BLaER1 (cell line): Measurements from ENCODE around the gene OLFML1.

Source experiments
- H3K27ac ChIP-seq: shearing (Covaris generic); formaldehyde crosslinking; 2 replicates; pipeline ENCODE4 v1.8.1; 2022
- H3K27me3 ChIP-seq: shearing (Covaris generic); formaldehyde crosslinking; 2 replicates; pipeline ENCODE4 v1.8.1; 2022
- H3K36me3 ChIP-seq: shearing (Covaris generic); formaldehyde crosslinking; 2 replicates; pipeline ENCODE4 v1.8.1; 2022
- H3K4me1 ChIP-seq: shearing (Covaris generic); formaldehyde crosslinking; 2 replicates; pipeline ENCODE4 v1.8.1; 2022
- H3K4me2 ChIP-seq: shearing (Covaris generic); formaldehyde crosslinking; 2 replicates; pipeline ENCODE4 v1.8.1; 2022
- H3K4me3 ChIP-seq: shearing (Covaris generic); formaldehyde crosslinking; 2 replicates; pipeline ENCODE4 v1.8.1; 2022
- H3K9ac ChIP-seq: shearing (Covaris generic); formaldehyde crosslinking; 2 replicates; pipeline ENCODE4 v1.8.1; 2022
- H3K9me3 ChIP-seq: shearing (Covaris generic); formaldehyde crosslinking; 2 replicates; pipeline ENCODE4 v1.8.1; 2022
- H4K20me1 ChIP-seq: shearing (Covaris generic); formaldehyde crosslinking; 2 replicates; pipeline ENCODE4 v1.8.1; 2022
- Cebpa-rat ChIP-seq: shearing (Covaris generic); IDR thresholded peaks from 2 replicates; pipeline ENCODE4 v1.8.1; 2022

OLFML1 gene

DNA sequence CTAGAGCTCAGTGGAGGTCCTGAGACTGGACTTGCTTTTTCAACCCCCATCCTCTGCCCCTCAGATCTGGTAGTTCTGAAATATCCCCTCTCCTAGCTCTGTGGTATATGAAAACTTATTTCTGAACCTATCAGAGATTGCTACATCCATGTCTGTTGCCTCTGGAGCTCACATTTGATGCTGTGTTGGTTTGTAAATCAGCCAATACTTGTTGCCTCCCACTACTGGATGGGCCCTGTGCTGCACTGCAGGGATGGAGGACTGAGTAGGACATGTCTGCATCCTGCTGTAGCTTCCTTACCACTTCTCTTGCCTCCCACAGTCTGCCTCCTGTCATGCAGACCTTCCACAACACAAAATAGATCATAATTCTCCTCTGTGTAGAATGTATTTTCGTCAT lies 5.2 kb downstream of the OLFML1 start:
- no peak overlapping the region for H3K4me2 ChIP-seq
- H3K27ac ChIP-seq: no peak overlapping the region
- no peak overlapping the region for H3K9ac ChIP-seq
- no peaks in the 10 kb centered on the region for H3K9me3 ChIP-seq
- H4K20me1 ChIP-seq: no peaks in the 10 kb centered on the region
- no peak for TF ChIP-seq Cebpa-rat
- no peak overlapping the region for H3K4me3 ChIP-seq
- H3K4me1 ChIP-seq: peaks cover 1% of the 10 kb centered on the region; the same call in 1 of the 2 replicates
- H3K27me3 ChIP-seq: no peaks in the 10 kb centered on the region
- no peaks in the 10 kb centered on the region for H3K36me3 ChIP-seq

DNA sequence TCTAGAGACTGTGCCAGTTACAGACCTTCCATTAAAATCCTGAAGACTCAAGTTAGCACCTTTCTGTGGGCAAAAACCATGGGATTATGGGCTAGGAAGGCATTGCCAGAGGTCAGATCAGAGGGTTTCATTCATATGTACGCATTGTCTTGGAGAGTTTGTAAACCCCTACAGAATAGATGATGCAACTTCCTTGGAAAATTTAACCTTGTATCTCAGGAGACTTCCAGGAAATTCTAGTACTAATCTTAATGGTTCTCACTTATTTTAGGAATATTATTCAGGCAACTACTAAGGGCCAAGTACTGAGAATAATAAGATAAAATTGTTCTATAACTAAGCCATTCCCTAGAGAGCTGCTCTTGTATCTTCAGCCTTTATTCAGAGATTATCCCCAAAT lies 6.9 kb downstream of the OLFML1 start:
- H3K4me1 ChIP-seq: peaks cover 10% of the 10 kb centered on the region; the same call in 1 of the 2 replicates

DNA sequence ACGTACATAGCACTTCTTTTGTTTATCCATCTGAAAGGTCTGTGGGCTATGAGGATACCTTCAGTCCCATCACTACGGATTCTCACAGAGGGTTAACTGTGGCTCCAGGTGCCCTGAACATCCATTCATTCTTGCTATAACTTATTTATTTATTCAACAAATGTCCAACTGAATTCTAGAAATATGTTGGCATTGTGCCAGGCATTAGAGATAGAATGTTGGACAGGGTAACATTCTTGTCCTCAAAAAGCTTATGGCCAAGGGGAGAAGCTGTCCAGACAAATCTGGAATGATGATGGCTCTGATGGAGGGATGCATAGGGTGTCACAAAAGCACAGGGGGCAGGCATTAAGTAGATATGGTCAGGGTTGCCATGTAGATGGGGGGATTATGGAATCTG lies 8.4 kb downstream of the OLFML1 start:
- Histone ChIP-seq H3K4me1 (peaks cover 10% of the 10 kb centered on the region; the same call in 1 of the 2 replicates), H3K36me3 (no peaks in the 10 kb centered on the region), H4K20me1 (no peaks in the 10 kb centered on the region), H3K4me3 (no peak overlapping the region), H3K27ac (no peak overlapping the region), H3K4me2 (no peak overlapping the region), H3K27me3 (no peaks in the 10 kb centered on the region), H3K9me3 (no peaks in the 10 kb centered on the region), H3K9ac (no peak overlapping the region)
- no peak for TF ChIP-seq Cebpa-rat

More for the DNA sequence above, 6.9 kb downstream of the OLFML1 start:
- TF ChIP-seq Cebpa-rat: no peak
- Histone ChIP-seq H3K27me3 (no peaks in the 10 kb centered on the region), H3K4me3 (no peak overlapping the region), H3K36me3 (no peaks in the 10 kb centered on the region), H3K4me2 (no peak overlapping the region), H3K9ac (no peak overlapping the region), H4K20me1 (no peaks in the 10 kb centered on the region), H3K27ac (no peak overlapping the region), H3K9me3 (no peaks in the 10 kb centered on the region)

DNA sequence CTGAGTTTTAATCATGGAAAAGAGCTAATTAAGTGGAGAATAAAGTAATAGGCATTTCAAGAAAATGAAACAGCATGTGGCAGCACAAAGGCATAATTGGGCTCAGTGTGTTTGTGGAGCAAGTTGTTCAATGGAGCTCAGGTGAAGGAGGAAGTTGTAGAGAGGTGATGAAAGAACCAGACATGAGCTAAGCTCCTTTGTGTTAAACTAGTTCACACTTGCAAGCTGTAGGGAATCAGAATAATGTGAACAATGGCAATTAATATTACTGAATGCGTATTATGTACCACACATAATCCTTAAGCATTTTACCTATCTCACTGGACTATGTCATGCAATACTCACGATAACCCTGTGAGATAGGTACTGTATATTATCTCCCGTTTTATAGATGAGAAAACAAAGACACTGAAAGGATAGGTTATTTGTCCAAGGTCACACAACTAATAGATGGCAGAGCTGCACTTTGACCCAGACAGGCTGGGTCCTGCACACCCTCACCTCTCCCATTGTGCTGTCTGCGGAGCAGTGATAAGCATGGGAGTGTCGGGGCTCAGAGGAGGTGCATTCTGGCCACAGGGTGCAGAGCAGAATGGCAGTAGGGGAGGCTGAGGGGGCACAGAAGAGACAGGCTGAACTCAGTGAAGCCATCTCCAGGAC lies 8.9 kb downstream of the OLFML1 start:
- no peak for TF ChIP-seq Cebpa-rat
- Histone ChIP-seq H4K20me1 (no peaks in the 10 kb centered on the region), H3K27ac (no peak overlapping the region), H3K4me1 (peaks cover 10% of the 10 kb centered on the region; the same call in 1 of the 2 replicates), H3K4me2 (no peak overlapping the region), H3K27me3 (no peaks in the 10 kb centered on the region), H3K36me3 (no peaks in the 10 kb centered on the region), H3K9ac (no peak overlapping the region), H3K9me3 (no peaks in the 10 kb centered on the region), H3K4me3 (no peak overlapping the region)

DNA sequence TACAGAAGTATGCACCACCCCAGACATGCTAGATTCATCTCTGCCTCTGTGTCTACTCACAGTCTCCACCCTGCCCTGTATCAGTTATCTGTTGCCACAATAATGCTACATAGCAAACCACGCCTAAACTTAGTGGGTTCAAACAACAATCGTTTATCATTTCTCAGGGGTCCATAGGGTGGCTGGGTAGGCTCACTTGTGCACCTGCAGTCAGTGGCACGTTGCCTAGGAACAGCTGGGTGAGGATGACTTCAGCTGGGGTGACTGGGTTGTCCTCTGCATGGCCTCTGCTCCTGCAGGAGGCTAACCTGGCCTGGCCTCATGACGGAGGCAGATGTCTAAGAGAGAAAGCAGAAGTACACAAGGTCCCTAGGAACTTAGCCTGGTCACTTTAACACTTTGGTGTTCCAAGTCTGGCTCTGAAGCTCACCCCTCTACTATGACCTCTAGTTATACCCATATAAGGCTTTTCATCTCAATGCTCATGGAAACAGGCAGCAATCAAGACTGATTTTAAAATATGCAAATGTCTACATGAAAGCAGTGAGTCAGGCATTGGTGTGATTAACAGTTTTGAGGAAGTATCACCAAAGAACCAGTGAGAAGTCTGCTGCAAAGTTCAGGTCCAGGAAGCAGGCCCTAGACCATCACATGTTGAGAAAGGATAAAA lies 10.7 kb downstream of the OLFML1 start:
- no peak overlapping the region for H3K4me3 ChIP-seq
- peaks cover 10% of the 10 kb centered on the region; the same call in 1 of the 2 replicates for H3K4me1 ChIP-seq
- H3K9ac ChIP-seq: no peak overlapping the region
- H3K9me3 ChIP-seq: no peaks in the 10 kb centered on the region
- no peaks in the 10 kb centered on the region for H3K36me3 ChIP-seq
- H3K27me3 ChIP-seq: no peaks in the 10 kb centered on the region
- no peaks in the 10 kb centered on the region for H4K20me1 ChIP-seq
- TF ChIP-seq Cebpa-rat: no peak
- no peak overlapping the region for H3K4me2 ChIP-seq
- no peak overlapping the region for H3K27ac ChIP-seq

DNA sequence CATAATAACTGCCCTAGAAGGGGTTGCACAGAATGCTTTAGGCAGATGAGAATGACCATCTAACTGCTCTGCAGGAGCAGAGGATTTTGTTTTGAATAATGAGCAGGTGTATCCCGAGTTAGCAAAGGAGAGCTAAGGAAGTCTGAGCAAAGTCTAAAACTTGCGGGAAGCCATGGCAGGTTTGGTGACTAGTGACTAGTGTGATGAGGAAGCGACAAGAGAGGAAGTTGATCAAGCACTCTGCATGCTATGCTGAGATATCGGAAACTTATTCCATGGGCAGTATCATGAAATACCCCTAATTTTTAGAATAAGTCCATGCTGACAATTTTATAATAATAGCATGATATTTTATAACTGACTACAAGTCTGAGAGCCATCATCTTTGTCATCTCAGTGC lies 12.9 kb downstream of the OLFML1 start:
- Histone ChIP-seq H3K36me3 (no peaks in the 10 kb centered on the region), H3K4me3 (no peak overlapping the region), H3K27me3 (no peaks in the 10 kb centered on the region), H3K9ac (no peak overlapping the region), H3K9me3 (no peaks in the 10 kb centered on the region), H3K4me1 (peaks cover 10% of the 10 kb centered on the region; the same call in 1 of the 2 replicates), H3K4me2 (no peak overlapping the region), H4K20me1 (no peaks in the 10 kb centered on the region), H3K27ac (no peak overlapping the region)
- no peak for TF ChIP-seq Cebpa-rat

DNA sequence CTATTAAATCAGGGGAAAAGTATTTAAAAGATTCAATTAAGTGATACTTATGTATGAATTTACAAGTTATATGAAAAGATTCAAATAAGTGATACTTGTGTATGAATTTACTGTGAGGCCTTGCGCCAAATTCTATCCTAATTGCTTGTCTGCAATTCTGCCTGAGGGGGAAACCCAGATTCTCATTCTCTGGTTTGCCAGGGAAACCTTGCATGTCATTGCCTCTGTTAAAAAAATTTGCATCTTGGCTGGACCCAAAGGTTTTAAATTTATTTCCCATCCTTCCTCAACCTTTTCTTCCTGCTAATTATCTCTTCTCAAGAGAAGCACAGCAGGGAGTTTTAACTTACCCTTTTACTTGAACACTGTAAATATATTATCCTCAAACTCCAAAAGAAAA lies 13.8 kb downstream of the OLFML1 start:
- no peaks in the 10 kb centered on the region for H3K9me3 ChIP-seq
- no peak overlapping the region for H3K4me3 ChIP-seq
- H3K27ac ChIP-seq: no peak overlapping the region
- TF ChIP-seq Cebpa-rat: no peak
- H3K36me3 ChIP-seq: no peaks in the 10 kb centered on the region
- H3K4me1 ChIP-seq: peaks cover 10% of the 10 kb centered on the region; the same call in 1 of the 2 replicates
- no peaks in the 10 kb centered on the region for H4K20me1 ChIP-seq
- no peaks in the 10 kb centered on the region for H3K27me3 ChIP-seq
- H3K9ac ChIP-seq: no peak overlapping the region
- H3K4me2 ChIP-seq: no peak overlapping the region

DNA sequence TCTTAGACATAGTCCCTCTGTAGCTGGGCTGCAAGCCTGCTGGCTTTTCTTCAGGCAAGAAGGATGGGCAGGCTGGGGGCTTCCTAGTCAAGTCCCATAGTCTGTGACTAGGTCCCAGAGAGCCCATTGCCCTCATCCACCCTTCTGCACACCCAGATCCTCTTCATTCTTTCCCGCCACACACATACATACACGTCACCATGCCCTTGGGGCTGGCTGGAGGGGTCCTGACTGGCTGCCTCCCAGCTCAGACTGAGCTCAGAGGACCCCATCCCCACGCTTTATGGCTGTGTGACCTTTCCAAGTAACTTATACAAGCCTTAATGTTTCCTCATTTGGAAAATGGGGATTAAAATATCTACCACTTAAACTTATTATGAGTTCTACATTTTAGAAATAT lies 14.9 kb downstream of the OLFML1 start:
- H3K9me3 ChIP-seq: no peaks in the 10 kb centered on the region
- no peak overlapping the region for H3K4me2 ChIP-seq
- H3K36me3 ChIP-seq: no peaks in the 10 kb centered on the region
- H3K27ac ChIP-seq: no peak overlapping the region
- no peak overlapping the region for H3K4me3 ChIP-seq
- no peak for TF ChIP-seq Cebpa-rat
- H3K4me1 ChIP-seq: peaks cover 10% of the 10 kb centered on the region; the same call in 1 of the 2 replicates
- H3K27me3 ChIP-seq: no peaks in the 10 kb centered on the region
- no peaks in the 10 kb centered on the region for H4K20me1 ChIP-seq
- no peak overlapping the region for H3K9ac ChIP-seq

DNA sequence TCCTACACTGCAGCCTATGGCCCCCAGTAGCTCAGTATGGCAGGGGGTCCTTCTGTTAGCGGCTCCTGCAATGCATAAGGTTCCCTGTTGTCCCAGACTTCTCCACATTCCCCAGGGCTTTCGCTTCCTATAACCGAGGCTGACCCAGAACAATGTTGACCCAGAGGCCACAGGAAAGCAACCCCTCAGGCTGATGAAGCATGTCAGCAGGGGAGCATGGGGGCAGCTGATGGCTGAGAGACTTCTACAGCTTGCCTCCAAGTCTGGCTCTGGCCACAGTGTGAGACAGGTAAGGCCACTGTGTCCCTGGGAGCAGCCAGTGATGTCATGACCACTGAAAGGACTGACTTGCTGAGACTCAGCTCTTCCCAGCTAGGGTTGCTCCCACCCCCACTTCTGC lies 15.9 kb downstream of the OLFML1 start:
- H3K27me3 ChIP-seq: no peaks in the 10 kb centered on the region
- no peak overlapping the region for H3K4me3 ChIP-seq
- H3K27ac ChIP-seq: no peak overlapping the region
- no peaks in the 10 kb centered on the region for H3K36me3 ChIP-seq
- no peak overlapping the region for H3K4me2 ChIP-seq
- H3K9me3 ChIP-seq: no peaks in the 10 kb centered on the region
- peaks cover 7% of the 10 kb centered on the region; the same call in 1 of the 2 replicates for H3K4me1 ChIP-seq
- H3K9ac ChIP-seq: no peak overlapping the region
- no peaks in the 10 kb centered on the region for H4K20me1 ChIP-seq
- TF ChIP-seq Cebpa-rat: no peak

DNA sequence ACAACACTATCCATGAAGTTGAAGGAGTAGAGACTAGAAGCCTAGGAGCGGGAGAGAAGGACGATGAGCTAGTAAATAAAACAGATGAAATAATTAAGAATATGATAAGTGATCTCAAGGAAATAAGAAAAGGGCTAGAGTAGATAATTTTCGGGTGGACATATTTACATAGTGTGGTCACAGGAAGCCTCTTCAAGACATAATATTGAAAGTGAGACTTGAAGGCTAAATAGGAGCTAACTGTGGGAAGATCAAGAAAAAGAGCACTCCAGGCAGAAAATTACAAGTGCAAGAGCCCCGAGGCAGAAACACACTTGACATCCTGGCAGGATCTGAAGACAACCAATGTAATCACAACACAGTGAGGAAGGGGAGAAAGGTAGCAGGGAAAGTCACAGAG lies 16.6 kb downstream of the OLFML1 start:
- H3K4me1 ChIP-seq: peaks cover under 1% of the 10 kb centered on the region; the same call in 1 of the 2 replicates
- TF ChIP-seq Cebpa-rat: no peak
- H3K9ac ChIP-seq: no peak overlapping the region
- no peak overlapping the region for H3K4me2 ChIP-seq
- H3K27ac ChIP-seq: no peak overlapping the region
- H3K4me3 ChIP-seq: no peak overlapping the region
- no peaks in the 10 kb centered on the region for H3K36me3 ChIP-seq
- H3K9me3 ChIP-seq: no peaks in the 10 kb centered on the region
- H3K27me3 ChIP-seq: no peaks in the 10 kb centered on the region
- H4K20me1 ChIP-seq: no peaks in the 10 kb centered on the region
